Activated CD8-positive, alpha-beta memory T cell treated with anti-CD3 and anti-CD28 coated beads, Interleukin-2, amount 50 U/mL, for 4 hours (primary cell): ENCODE measurements around the gene ARL8B.

Experiments
- DNase-seq: peaks from one replicate; pipeline ENCODE4 v3.0.0-alpha.2; 2020

ARL8B gene

GRCh38 chr3:5217824-5218595 is 95.9 kb downstream of the ARL8B start:
- no peak for DNase-seq

GRCh38 chr3:5218815-5219214 is 96.7 kb downstream of the ARL8B start:
- no peak for DNase-seq

- DNase-seq, result no peak
These were observed 97.1 kb downstream of the ARL8B start for GRCh38 chr3:5219216-5219615.

- DNase-seq, result no peak
These were observed 98.1 kb downstream of the ARL8B start for GRCh38 chr3:5220193-5220592.

- DNase-seq, result no peak
These were observed 98.8 kb downstream of the ARL8B start for GRCh38 chr3:5220667-5221431.

GRCh38 chr3:5221701-5222100 is 99.6 kb downstream of the ARL8B start:
- no peak for DNase-seq

- DNase-seq, result no peak
These were observed 100.4 kb downstream of the ARL8B start for GRCh38 chr3:5222283-5223005.

GRCh38 chr3:5226783-5227182 is 104.7 kb downstream of the ARL8B start:
- DNase-seq, result no peak

GRCh38 chr3:5227812-5228211 is 105.7 kb downstream of the ARL8B start:
- DNase-seq, result no peak

- no peak for DNase-seq
These were observed 107.3 kb downstream of the ARL8B start for GRCh38 chr3:5229414-5229813.
